ENCODE results near the gene FBLN5. TPM values are rescaled to one million over a fixed set of nuclear protein-coding genes. Genes with fewer than 3 reads are reported as not detected.

The FBLN5 gene
- polyA plus RNA-seq, 2 donors = 3.3 to 9.7 TPM

DNA sequence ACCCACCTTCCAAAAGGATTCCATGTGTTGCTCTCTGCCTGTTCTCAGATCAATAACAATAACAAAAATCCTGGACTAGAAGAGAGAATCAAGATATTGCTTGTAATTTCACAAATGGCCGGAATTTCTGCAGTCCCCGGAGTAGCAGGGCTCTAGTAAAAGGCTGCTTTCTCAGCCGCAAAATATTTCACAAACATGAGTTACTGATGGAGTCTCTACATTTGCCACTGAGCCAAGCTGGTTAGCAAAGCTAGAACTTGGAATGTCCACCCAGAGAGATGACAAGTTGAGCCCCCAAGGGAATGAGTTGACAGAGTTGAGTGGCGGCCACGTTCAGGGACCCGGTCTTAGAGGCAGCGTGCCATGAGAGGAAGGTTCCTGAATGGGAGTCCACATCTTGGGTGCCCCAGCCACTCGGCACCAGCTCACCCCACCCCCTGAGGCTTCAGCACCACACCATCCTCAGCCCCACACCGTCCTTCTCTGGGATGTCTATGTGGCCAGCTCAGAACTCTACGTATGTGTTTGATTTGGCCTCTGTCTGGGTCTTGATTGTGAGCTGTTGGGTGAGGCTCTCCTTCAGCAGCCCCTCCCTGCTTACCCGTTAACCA lies 15.9 kb downstream of the FBLN5 start:
- Histone ChIP-seq H3K4me1 (ENCODE audit: control insufficient read depth in 2 of 2, insufficient read depth in 2 of 2, low read length in 1 of 2) (no peaks in the 10 kb centered on the region), H3K4me3 (ENCODE audit: low read depth in 1 of 2, low read length in 2 of 2) (no peak overlapping the region), H3K27me3 (ENCODE audit: control insufficient read depth in 1 of 2, insufficient read depth in 2 of 2, low read length in 2 of 2) (no peaks in the 10 kb centered on the region), H3K36me3 (ENCODE audit: control insufficient read depth in 2 of 2, insufficient read depth in 2 of 2, low read length in 1 of 2) (no peaks in the 10 kb centered on the region), H3K27ac (ENCODE audit: low read depth in 2 of 2, low read length in 1 of 2) (no peak overlapping the region), H3K9me3 (ENCODE audit: control insufficient read depth in 2 of 2, insufficient read depth in 1 of 2, low read depth in 1 of 2, low read length in 1 of 2) (no peaks in the 10 kb centered on the region)
- WGBS, 2 donors = 90% methylated on average over 11 of the region's 11 CpGs

DNA sequence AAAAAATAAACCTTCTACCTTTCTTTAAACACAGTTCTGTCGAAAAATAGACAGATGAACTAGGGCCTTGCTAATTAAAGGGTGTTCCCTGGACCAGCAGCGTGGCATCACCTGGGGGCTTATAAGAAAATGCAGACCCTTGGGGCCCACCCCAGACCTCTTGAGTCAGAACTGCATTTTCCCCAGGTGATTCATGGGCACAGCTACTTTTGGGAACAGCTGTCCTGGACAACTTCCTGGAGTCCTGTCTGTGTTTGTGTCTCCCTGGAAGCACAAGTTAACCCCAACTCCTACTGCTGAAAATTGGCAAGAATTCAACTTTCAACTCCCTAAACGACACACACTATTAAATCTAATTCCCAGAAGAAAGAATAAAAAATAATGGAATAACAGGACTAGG lies 17.8 kb downstream of the FBLN5 start:
- 62 to 77% methylated on average over 3 of the region's 3 CpGs for WGBS, 2 donors
- Histone ChIP-seq H3K9me3 (ENCODE audit: control insufficient read depth in 2 of 2, insufficient read depth in 1 of 2, low read depth in 1 of 2, low read length in 1 of 2) (no peaks in the 10 kb centered on the region), H3K36me3 (ENCODE audit: control insufficient read depth in 2 of 2, insufficient read depth in 2 of 2, low read length in 1 of 2) (no peaks in the 10 kb centered on the region), H3K27me3 (ENCODE audit: control insufficient read depth in 1 of 2, insufficient read depth in 2 of 2, low read length in 2 of 2) (no peaks in the 10 kb centered on the region), H3K4me3 (ENCODE audit: low read depth in 1 of 2, low read length in 2 of 2) (no peak overlapping the region), H3K27ac (ENCODE audit: low read depth in 2 of 2, low read length in 1 of 2) (no peak overlapping the region), H3K4me1 (ENCODE audit: control insufficient read depth in 2 of 2, insufficient read depth in 2 of 2, low read length in 1 of 2) (no peaks in the 10 kb centered on the region)

DNA sequence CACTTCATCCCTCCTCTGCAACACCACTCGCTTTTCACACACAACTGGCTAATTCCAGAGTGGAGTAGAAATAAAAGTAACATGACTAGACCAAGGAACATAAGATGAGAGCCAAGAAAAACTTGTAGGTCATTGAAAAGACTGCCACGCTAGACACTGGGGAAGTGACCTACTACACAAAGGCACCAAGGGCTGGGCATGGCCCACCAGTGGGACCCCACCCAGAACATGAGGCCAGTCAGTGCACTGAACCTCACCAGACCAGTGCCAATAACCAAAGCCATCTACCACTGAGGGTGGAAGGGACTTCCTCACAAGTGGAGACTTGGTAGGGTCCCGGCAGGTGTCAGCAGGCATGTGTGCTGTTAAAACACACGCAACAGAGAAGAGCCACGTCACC lies 19.7 kb downstream of the FBLN5 start:
- Histone ChIP-seq H3K4me3 (ENCODE audit: low read depth in 1 of 2, low read length in 2 of 2) (no peak overlapping the region), H3K27me3 (ENCODE audit: control insufficient read depth in 1 of 2, insufficient read depth in 2 of 2, low read length in 2 of 2) (no peaks in the 10 kb centered on the region), H3K27ac (ENCODE audit: low read depth in 2 of 2, low read length in 1 of 2) (no peak overlapping the region), H3K9me3 (ENCODE audit: control insufficient read depth in 2 of 2, insufficient read depth in 1 of 2, low read depth in 1 of 2, low read length in 1 of 2) (no peaks in the 10 kb centered on the region), H3K4me1 (ENCODE audit: control insufficient read depth in 2 of 2, insufficient read depth in 2 of 2, low read length in 1 of 2) (no peaks in the 10 kb centered on the region), H3K36me3 (ENCODE audit: control insufficient read depth in 2 of 2, insufficient read depth in 2 of 2, low read length in 1 of 2) (no peaks in the 10 kb centered on the region)
- 82 to 86% methylated on average over 5 of the region's 5 CpGs for WGBS, 2 donors

DNA sequence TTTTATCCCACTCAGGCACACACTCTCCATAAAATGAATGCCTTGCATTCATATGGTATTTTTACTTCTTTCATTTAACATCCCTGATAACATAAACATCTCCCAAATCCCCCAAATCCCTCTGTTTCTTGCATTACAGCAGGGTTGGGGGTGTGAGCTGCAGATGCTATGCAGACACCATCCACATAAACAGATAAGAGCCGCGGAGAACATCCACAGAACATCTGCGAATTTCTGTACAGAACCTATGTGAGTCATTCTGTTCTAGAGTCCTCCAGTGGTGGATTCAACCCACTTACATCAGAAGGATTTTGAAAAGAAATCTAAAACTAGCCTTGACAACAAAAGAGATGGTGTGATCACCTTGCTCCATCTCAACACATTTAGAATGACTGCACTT lies 20.3 kb downstream of the FBLN5 start:
- WGBS, 2 donors = 79 to 82% methylated on average over 3 of the region's 3 CpGs
- H3K27ac ChIP-seq (ENCODE audit: low read depth in 2 of 2, low read length in 1 of 2) = no peak overlapping the region
- no peak overlapping the region for H3K4me3 ChIP-seq (ENCODE audit: low read depth in 1 of 2, low read length in 2 of 2)
- no peaks in the 10 kb centered on the region for H3K9me3 ChIP-seq (ENCODE audit: control insufficient read depth in 2 of 2, insufficient read depth in 1 of 2, low read depth in 1 of 2, low read length in 1 of 2)
- H3K36me3 ChIP-seq (ENCODE audit: control insufficient read depth in 2 of 2, insufficient read depth in 2 of 2, low read length in 1 of 2) = no peaks in the 10 kb centered on the region
- H3K27me3 ChIP-seq (ENCODE audit: control insufficient read depth in 1 of 2, insufficient read depth in 2 of 2, low read length in 2 of 2) = no peaks in the 10 kb centered on the region
- no peaks in the 10 kb centered on the region for H3K4me1 ChIP-seq (ENCODE audit: control insufficient read depth in 2 of 2, insufficient read depth in 2 of 2, low read length in 1 of 2)

DNA sequence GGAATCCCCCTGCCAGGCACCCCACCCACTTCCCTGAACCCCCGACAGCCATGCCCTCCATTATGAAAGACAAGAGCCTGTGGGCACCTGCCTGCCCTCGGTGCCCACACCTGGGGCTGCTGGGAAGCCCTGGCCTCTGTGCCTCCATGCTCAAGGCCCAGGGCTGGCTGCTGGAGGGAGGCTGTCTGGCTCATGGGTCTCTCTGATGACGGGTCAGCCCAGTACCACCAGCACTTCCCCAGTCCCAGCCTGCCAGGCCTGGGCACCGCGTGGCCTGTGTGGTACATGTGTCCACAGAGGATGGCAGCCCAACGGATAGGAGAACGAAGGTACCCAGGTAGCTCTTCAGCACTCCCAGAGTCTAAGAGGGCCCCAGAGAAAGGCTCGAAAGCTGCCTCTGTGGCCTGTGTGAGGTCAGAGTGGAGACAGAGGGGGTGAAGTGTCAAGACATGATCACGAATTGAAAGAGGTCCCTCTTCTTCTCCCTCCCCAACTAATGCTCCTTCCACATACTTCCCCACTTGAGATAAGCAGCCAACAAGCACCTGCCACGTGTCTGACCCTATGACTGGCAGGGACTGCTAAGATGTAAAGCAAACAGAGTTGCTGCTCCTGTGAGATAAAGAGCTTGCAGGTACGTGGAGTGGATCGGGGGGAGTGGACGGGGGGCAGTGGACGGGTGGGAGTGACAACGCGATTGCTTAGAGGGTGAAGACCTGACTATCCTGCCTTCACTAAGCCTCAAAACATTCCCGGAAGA lies 21.2 kb downstream of the FBLN5 start:
- WGBS, 2 donors = 82 to 84% methylated on average over 17 of the region's 17 CpGs
- H3K36me3 ChIP-seq (ENCODE audit: control insufficient read depth in 2 of 2, insufficient read depth in 2 of 2, low read length in 1 of 2) = no peaks in the 10 kb centered on the region
- no peak overlapping the region for H3K4me3 ChIP-seq (ENCODE audit: low read depth in 1 of 2, low read length in 2 of 2)
- no peaks in the 10 kb centered on the region for H3K9me3 ChIP-seq (ENCODE audit: control insufficient read depth in 2 of 2, insufficient read depth in 1 of 2, low read depth in 1 of 2, low read length in 1 of 2)
- H3K4me1 ChIP-seq (ENCODE audit: control insufficient read depth in 2 of 2, insufficient read depth in 2 of 2, low read length in 1 of 2) = peaks cover 0 to 2% of the 10 kb centered on the region in 2 donors
- no peak overlapping the region for H3K27ac ChIP-seq (ENCODE audit: low read depth in 2 of 2, low read length in 1 of 2)
- no peaks in the 10 kb centered on the region for H3K27me3 ChIP-seq (ENCODE audit: control insufficient read depth in 1 of 2, insufficient read depth in 2 of 2, low read length in 2 of 2)

DNA sequence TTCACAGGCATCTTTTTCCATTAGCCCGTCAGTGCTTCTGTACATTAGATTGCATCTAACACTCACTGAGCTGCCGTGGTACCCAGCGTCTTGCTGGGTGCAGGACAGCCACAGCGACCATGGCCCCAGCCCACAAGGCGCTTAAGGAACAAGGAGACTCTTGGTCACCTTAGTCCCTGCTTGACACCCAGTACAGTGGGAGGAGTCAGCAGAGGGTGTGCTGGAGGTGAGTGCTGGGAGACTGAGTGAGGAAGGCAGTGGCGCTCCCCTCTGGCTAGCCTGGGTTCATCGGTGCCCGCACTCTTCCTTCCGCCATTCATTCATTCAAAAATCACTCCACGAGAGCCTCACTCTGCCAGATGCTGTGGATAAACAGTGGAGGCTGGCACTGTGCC lies 21.8 kb downstream of the FBLN5 start:
- Histone ChIP-seq H3K27me3 (ENCODE audit: control insufficient read depth in 1 of 2, insufficient read depth in 2 of 2, low read length in 2 of 2) (no peaks in the 10 kb centered on the region), H3K4me1 (ENCODE audit: control insufficient read depth in 2 of 2, insufficient read depth in 2 of 2, low read length in 1 of 2) (peaks cover 0 to 2% of the 10 kb centered on the region in 2 donors), H3K4me3 (ENCODE audit: low read depth in 1 of 2, low read length in 2 of 2) (no peak overlapping the region), H3K9me3 (ENCODE audit: control insufficient read depth in 2 of 2, insufficient read depth in 1 of 2, low read depth in 1 of 2, low read length in 1 of 2) (no peaks in the 10 kb centered on the region), H3K36me3 (ENCODE audit: control insufficient read depth in 2 of 2, insufficient read depth in 2 of 2, low read length in 1 of 2) (no peaks in the 10 kb centered on the region), H3K27ac (ENCODE audit: low read depth in 2 of 2, low read length in 1 of 2) (no peak overlapping the region)
- WGBS, 2 donors = 92% methylated on average over 10 of the region's 10 CpGs

DNA sequence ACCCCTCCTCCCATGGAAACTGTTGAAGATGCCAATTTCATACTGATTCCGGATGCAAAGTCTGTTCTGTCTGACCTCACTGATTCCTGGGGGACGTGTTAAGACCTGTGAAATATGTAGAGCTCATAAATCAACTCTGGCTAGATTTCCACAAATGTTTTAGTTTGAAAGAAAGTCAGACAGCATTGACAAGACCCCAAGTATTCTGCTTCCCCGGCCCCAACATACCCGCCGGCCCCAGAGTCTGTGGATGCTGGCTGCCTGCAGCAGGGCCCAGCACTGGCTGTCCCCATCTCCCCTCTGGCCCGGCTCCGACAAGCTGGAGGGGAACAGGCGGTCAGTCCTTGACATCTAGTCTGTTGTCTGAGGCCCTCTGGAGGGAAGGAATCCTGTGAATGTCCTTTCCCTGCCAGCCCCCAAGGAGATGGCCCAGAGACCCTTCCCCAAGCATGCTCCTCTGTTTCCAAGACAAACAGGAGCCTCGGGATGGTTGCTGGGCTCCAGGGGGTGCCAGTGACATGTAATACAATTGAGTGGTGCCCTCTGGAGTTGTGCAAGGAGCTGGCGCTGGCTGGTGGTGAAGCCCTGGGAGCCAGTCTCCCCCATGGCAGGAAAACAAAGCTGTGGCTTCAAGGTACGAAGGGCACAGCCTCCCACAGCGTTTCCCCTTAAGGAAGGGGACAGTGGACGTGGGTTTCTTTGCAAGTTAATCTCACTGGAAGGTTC lies 22.3 kb downstream of the FBLN5 start:
- no peaks in the 10 kb centered on the region for H3K27me3 ChIP-seq (ENCODE audit: control insufficient read depth in 1 of 2, insufficient read depth in 2 of 2, low read length in 2 of 2)
- H3K27ac ChIP-seq (ENCODE audit: low read depth in 2 of 2, low read length in 1 of 2) = no peak overlapping the region
- no peaks in the 10 kb centered on the region for H3K36me3 ChIP-seq (ENCODE audit: control insufficient read depth in 2 of 2, insufficient read depth in 2 of 2, low read length in 1 of 2)
- H3K9me3 ChIP-seq (ENCODE audit: control insufficient read depth in 2 of 2, insufficient read depth in 1 of 2, low read depth in 1 of 2, low read length in 1 of 2) = no peaks in the 10 kb centered on the region
- H3K4me1 ChIP-seq (ENCODE audit: control insufficient read depth in 2 of 2, insufficient read depth in 2 of 2, low read length in 1 of 2) = peaks cover 0 to 2% of the 10 kb centered on the region in 2 donors
- H3K4me3 ChIP-seq (ENCODE audit: low read depth in 1 of 2, low read length in 2 of 2) = no peak overlapping the region
- 52 to 62% methylated on average over 13 of the region's 13 CpGs for WGBS, 2 donors

DNA sequence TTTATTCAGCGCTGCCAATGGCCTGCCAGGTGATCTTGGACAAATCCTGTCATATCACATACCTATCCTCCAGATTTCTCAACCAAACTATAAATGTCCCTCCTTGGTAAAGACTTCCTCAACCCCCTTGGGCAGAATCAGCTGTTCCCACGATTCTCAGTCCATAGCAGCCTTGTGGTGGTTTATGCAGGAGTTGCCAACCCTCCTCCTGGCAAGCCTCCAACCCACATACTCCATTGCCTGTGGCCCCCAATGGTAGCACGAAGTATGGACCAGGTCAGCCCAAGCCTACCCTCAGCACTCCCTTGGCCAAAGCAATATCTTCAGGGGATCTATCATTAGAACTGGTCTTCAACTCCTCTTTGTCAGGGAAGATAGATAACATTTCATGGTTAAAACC lies 27.0 kb downstream of the FBLN5 start:
- no peak overlapping the region for H3K27ac ChIP-seq (ENCODE audit: low read depth in 2 of 2, low read length in 1 of 2)
- H3K9me3 ChIP-seq (ENCODE audit: control insufficient read depth in 2 of 2, insufficient read depth in 1 of 2, low read depth in 1 of 2, low read length in 1 of 2) = peaks cover 0 to 2% of the 10 kb centered on the region in 2 donors
- H3K4me1 ChIP-seq (ENCODE audit: control insufficient read depth in 2 of 2, insufficient read depth in 2 of 2, low read length in 1 of 2) = peaks cover 0 to 2% of the 10 kb centered on the region in 2 donors
- WGBS, 2 donors = 72% methylated on average over 3 of the region's 3 CpGs
- no peaks in the 10 kb centered on the region for H3K36me3 ChIP-seq (ENCODE audit: control insufficient read depth in 2 of 2, insufficient read depth in 2 of 2, low read length in 1 of 2)
- H3K4me3 ChIP-seq (ENCODE audit: low read depth in 1 of 2, low read length in 2 of 2) = no peak overlapping the region
- H3K27me3 ChIP-seq (ENCODE audit: control insufficient read depth in 1 of 2, insufficient read depth in 2 of 2, low read length in 2 of 2) = no peaks in the 10 kb centered on the region

DNA sequence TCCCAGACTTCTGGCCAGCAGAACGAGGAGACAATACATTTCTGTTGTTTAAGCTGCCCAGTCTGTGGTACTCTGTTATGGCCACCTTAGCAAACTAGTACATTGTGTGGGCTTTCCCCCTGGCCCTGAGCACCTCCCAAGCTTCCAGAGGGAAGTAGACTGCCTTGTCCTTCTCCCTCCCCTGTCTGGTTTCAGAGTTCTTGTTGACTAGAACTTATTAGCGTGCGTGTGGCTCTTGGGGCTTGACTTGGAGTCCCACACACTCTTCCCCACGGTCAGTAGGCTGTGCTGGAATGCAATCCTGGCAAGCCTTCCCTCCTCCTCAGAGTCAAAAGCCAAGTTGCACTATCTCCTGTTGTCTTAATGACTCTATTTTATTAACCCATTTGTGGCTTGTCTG lies 27.7 kb downstream of the FBLN5 start:
- peaks cover 0 to 2% of the 10 kb centered on the region in 2 donors for H3K9me3 ChIP-seq (ENCODE audit: control insufficient read depth in 2 of 2, insufficient read depth in 1 of 2, low read depth in 1 of 2, low read length in 1 of 2)
- peak overlapping the region in 1 of 2 donors; percentile 20 for H3K27ac ChIP-seq (ENCODE audit: low read depth in 2 of 2, low read length in 1 of 2)
- WGBS, 2 donors = 48 to 49% methylated on average over 4 of the region's 4 CpGs
- H3K27me3 ChIP-seq (ENCODE audit: control insufficient read depth in 1 of 2, insufficient read depth in 2 of 2, low read length in 2 of 2) = no peaks in the 10 kb centered on the region
- no peaks in the 10 kb centered on the region for H3K36me3 ChIP-seq (ENCODE audit: control insufficient read depth in 2 of 2, insufficient read depth in 2 of 2, low read length in 1 of 2)
- no peak overlapping the region for H3K4me3 ChIP-seq (ENCODE audit: low read depth in 1 of 2, low read length in 2 of 2)
- peaks cover 0 to 2% of the 10 kb centered on the region in 2 donors for H3K4me1 ChIP-seq (ENCODE audit: control insufficient read depth in 2 of 2, insufficient read depth in 2 of 2, low read length in 1 of 2)

Data from esophagus (tissue), 2 donors.